Measurements from ENCODE around the gene ASB18. TPM values are rescaled to one million over a fixed set of nuclear protein-coding genes. Genes with fewer than 3 reads are reported as not detected.

ASB18 gene
- total and polyA plus RNA-seq, 2 of the 13 experiments (the other 11 are each of a cell fraction or from before 2014, with no cell fraction given): not detected

DNA sequence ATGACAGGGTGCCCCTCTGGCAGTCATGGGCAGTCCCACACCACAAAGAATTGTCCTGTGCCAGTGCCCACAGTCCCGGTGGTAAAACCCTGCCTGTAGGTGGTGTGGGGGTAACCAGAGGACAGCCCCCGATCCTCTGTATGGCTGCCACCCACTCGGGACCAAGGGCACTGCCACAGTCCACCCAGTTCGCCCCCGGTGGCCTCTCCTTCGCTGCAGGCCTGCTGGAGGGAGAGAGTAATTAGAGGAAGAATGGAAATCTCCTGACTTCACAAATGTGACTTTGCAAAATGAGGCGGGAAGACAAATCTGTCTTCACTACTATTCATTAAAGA lies 107.4 kb downstream of the ASB18 start:
- CTCF ChIA-PET (ENCODE audit: low intra/inter-chr PET ratio, low total read pairs): no interaction called here
- in situ Hi-C loops (cut with HindIII; ENCODE audit: extremely low pct_ligation_motif_present, low pct_unique_long_range_greater_than_20kb): no loop called here

DNA sequence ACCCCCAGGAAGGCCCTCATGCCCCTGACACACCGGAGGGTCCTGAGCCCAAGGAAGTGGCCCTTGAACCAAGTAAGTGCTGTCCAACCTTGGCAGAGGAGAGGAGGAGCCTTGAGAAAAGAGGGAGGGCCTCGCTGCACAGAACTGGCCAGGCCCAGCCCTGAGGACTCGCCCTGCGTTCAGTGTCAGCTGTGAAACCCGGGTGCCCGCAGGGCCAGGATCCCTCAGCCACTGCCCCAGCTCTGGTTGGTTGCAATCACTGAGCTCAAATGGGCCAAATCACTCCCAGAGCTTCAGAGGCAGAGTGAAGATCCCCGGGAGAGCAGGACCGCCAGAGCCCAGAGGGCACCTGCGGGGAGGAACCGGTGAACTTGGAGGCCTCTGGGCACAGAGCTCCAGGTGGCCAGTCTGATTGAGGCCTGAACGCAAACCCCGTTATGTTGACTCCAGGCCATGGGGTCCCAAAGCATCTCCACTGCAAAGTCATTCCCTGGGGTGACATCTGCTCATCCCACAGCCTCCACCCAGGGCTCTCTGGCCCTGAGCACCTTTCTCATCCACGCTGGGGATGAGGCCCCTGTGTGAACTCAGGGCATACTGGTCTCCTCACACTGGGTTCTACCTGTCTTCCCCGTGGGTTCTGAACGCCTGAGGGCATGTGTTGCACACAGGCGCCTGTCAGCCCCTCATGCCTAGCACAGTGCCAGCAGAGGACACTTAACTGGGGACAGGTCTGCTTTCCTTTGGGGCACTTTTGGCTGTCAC lies 107.9 kb downstream of the ASB18 start:
- intact Hi-C loops (cut with micrococcal nuclease; ENCODE audit: unreplicated experiment): no loop called here
- 30% methylated on average over 16 of the region's 16 CpGs for WGBS (ENCODE audit: low lambda C conversion rate)
- ChIA-PET CTCF (ENCODE audit: low intra/inter-chr PET ratio, low total read pairs) (no interaction called here), POLR2A (no interaction called here)
- H3K27ac ChIP-seq (ENCODE audit: extremely low read length, insufficient read depth, low read length): no peak overlapping the region
- no peak overlapping the region for H3K4me2 ChIP-seq (ENCODE audit: low read depth, low read length)
- no peaks in the 10 kb centered on the region for H3K79me2 ChIP-seq (ENCODE audit: insufficient read depth, low read length)
- peaks cover 11% of the 10 kb centered on the region for H3K9me3 ChIP-seq (ENCODE audit: low read length)
- H3K4me1 ChIP-seq (ENCODE audit: insufficient read depth, low read length): no peaks in the 10 kb centered on the region
- in situ Hi-C loops (cut with HindIII; ENCODE audit: extremely low pct_ligation_motif_present, low pct_unique_long_range_greater_than_20kb): no loop called here
- no peak for DNase-seq (ENCODE audit: low spot score)
- no peak; the same call in 2 of the 3 replicates for ATAC-seq
- H3K9ac ChIP-seq (ENCODE audit: insufficient read depth, low read depth, low read length): no peak overlapping the region
- H3K27me3 ChIP-seq (ENCODE audit: control insufficient read depth in 1 of 2, insufficient read depth in 2 of 2, low read length in 2 of 2): peaks cover 11 to 56% of the 10 kb centered on the region in 2 experiments
- no TSS peak for BruUV-seq (replicated peaks)
- no peak for FAIRE-seq
- no peak overlapping the region for H3K4me3 ChIP-seq (replicated peaks in 1 of 3; ENCODE audit: insufficient read depth in 1 of 3, low read depth in 2 of 3, low read length in 3 of 3)
- H3K36me3 ChIP-seq (replicated peaks in 1 of 2; ENCODE audit: control insufficient read depth in 1 of 2, insufficient read depth in 2 of 2, low read length in 2 of 2): no peaks in the 10 kb centered on the region
- no peaks in the 10 kb centered on the region for H4K20me1 ChIP-seq (ENCODE audit: insufficient read depth, low read length)
- H2AFZ ChIP-seq (ENCODE audit: low read length): no peak overlapping the region
- no peak for TF ChIP-seq BORCS8-MEF2B (CRISPR knock-in tag; IDR thresholded peaks at IDR 0.05)
- TF ChIP-seq ZNF619 (CRISPR knock-in tag; IDR thresholded peaks at IDR 0.05): no peak
- TF ChIP-seq, protein P1, sequence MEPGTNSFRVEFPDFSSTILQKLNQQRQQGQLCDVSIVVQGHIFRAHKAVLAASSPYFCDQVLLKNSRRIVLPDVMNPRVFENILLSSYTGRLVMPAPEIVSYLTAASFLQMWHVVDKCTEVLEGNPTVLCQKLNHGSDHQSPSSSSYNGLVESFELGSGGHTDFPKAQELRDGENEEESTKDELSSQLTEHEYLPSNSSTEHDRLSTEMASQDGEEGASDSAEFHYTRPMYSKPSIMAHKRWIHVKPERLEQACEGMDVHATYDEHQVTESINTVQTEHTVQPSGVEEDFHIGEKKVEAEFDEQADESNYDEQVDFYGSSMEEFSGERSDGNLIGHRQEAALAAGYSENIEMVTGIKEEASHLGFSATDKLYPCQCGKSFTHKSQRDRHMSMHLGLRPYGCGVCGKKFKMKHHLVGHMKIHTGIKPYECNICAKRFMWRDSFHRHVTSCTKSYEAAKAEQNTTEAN (CRISPR knock-in tag; conservative IDR thresholded peaks at IDR 0.05): no peak
- no peak for TF ChIP-seq SAP130 (CRISPR knock-in tag; IDR thresholded peaks at IDR 0.05; ENCODE audit: low read depth)
- TF ChIP-seq, protein P2, sequence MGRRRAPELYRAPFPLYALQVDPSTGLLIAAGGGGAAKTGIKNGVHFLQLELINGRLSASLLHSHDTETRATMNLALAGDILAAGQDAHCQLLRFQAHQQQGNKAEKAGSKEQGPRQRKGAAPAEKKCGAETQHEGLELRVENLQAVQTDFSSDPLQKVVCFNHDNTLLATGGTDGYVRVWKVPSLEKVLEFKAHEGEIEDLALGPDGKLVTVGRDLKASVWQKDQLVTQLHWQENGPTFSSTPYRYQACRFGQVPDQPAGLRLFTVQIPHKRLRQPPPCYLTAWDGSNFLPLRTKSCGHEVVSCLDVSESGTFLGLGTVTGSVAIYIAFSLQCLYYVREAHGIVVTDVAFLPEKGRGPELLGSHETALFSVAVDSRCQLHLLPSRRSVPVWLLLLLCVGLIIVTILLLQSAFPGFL (CRISPR knock-in tag; IDR thresholded peaks at IDR 0.05): no peak
- TF ChIP-seq ZNF891 (CRISPR knock-in tag; IDR thresholded peaks at IDR 0.05): no peak
- TF ChIP-seq ZNF232 (CRISPR knock-in tag; IDR thresholded peaks at IDR 0.05; ENCODE audit: borderline replicate concordance): no peak
- TF ChIP-seq HNF4G (IDR thresholded peaks at IDR 0.05; ENCODE audit: borderline replicate concordance, low read depth, low read length): no peak
- TF ChIP-seq HNF4G (CRISPR knock-in tag; IDR thresholded peaks at IDR 0.05; ENCODE audit: borderline replicate concordance, low read depth): no peak

More for the DNA sequence above, 107.4 kb downstream of the ASB18 start:
- Histone ChIP-seq H3K27me3 (ENCODE audit: control insufficient read depth in 1 of 2, insufficient read depth in 2 of 2, low read length in 2 of 2) (peaks cover 11 to 62% of the 10 kb centered on the region in 2 experiments), H3K4me2 (ENCODE audit: low read depth, low read length) (no peak overlapping the region), H3K4me1 (ENCODE audit: insufficient read depth, low read length) (no peaks in the 10 kb centered on the region), H2AFZ (ENCODE audit: low read length) (no peak overlapping the region), H3K9ac (ENCODE audit: insufficient read depth, low read depth, low read length) (no peak overlapping the region), H3K9me3 (ENCODE audit: low read length) (peaks cover 11% of the 10 kb centered on the region), H4K20me1 (ENCODE audit: insufficient read depth, low read length) (no peaks in the 10 kb centered on the region), H3K36me3 (replicated peaks in 1 of 2; ENCODE audit: control insufficient read depth in 1 of 2, insufficient read depth in 2 of 2, low read length in 2 of 2) (no peaks in the 10 kb centered on the region), H3K4me3 (replicated peaks in 1 of 3; ENCODE audit: insufficient read depth in 1 of 3, low read depth in 2 of 3, low read length in 3 of 3) (no peak overlapping the region), H3K79me2 (ENCODE audit: insufficient read depth, low read length) (no peaks in the 10 kb centered on the region), H3K27ac (ENCODE audit: extremely low read length, insufficient read depth, low read length) (no peak overlapping the region)
- no peak for FAIRE-seq
- BruUV-seq (replicated peaks): no TSS peak
- POLR2A ChIA-PET: no interaction called here
- WGBS (ENCODE audit: low lambda C conversion rate): 2% methylated on average over 7 of the region's 7 CpGs
- no peak for TF ChIP-seq ZFP36 (IDR thresholded peaks at IDR 0.05; ENCODE audit: borderline replicate concordance, low read depth, low read length, partially characterized antibody)
- TF ChIP-seq PAWR (CRISPR knock-in tag; IDR thresholded peaks at IDR 0.05; ENCODE audit: borderline replicate concordance): no peak
- TF ChIP-seq IRF2 (CRISPR knock-in tag; IDR thresholded peaks at IDR 0.05): no peak
- TF ChIP-seq, protein P3, sequence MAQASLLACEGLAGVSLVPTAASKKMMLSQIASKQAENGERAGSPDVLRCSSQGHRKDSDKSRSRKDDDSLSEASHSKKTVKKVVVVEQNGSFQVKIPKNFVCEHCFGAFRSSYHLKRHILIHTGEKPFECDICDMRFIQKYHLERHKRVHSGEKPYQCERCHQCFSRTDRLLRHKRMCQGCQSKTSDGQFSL (CRISPR knock-in tag; IDR thresholded peaks at IDR 0.05): no peak
- TF ChIP-seq FOXK1 (CRISPR knock-in tag; IDR thresholded peaks at IDR 0.05; ENCODE audit: borderline replicate concordance, low read depth): no peak
- no peak for TF ChIP-seq ZNF841 (CRISPR knock-in tag; IDR thresholded peaks at IDR 0.05; ENCODE audit: borderline replicate concordance)
- TF ChIP-seq MATR3 (CRISPR knock-in tag; IDR thresholded peaks at IDR 0.05): no peak
- TF ChIP-seq ZFP90 (CRISPR knock-in tag; IDR thresholded peaks at IDR 0.05; ENCODE audit: borderline replicate concordance): no peak
- TF ChIP-seq TSC22D2 (CRISPR knock-in tag; IDR thresholded peaks at IDR 0.05; ENCODE audit: borderline replicate concordance): no peak
- TF ChIP-seq POLR2AphosphoS2 (IDR thresholded peaks at IDR 0.05; ENCODE audit: low read depth, low read length): no peak
- TF ChIP-seq ZNF709 (CRISPR knock-in tag; IDR thresholded peaks at IDR 0.05): no peak
- no peak for TF ChIP-seq ZKSCAN1 (IDR thresholded peaks at IDR 0.05; ENCODE audit: low read length)
- no peak for TF ChIP-seq ZBTB38 (CRISPR knock-in tag; IDR thresholded peaks at IDR 0.05)
- no peak for TF ChIP-seq ZNF326 (CRISPR knock-in tag; IDR thresholded peaks at IDR 0.05; ENCODE audit: borderline replicate concordance)
- no peak for TF ChIP-seq ZFP37 (CRISPR knock-in tag; IDR thresholded peaks at IDR 0.05; ENCODE audit: borderline replicate concordance)
- TF ChIP-seq, protein P4, sequence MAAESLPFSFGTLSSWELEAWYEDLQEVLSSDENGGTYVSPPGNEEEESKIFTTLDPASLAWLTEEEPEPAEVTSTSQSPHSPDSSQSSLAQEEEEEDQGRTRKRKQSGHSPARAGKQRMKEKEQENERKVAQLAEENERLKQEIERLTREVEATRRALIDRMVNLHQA (CRISPR knock-in tag; IDR thresholded peaks at IDR 0.05): no peak
- no peak for DNase-seq (ENCODE audit: low spot score)
- intact Hi-C loops (cut with micrococcal nuclease; ENCODE audit: unreplicated experiment): no loop called here
- no peak for ATAC-seq
